Purkinje cell (primary cell): ENCODE data around the gene AMIGO2. TPM values are rescaled to one million over a fixed set of nuclear protein-coding genes. Genes with fewer than 3 reads are reported as not detected.

Experiments used
- polyA plus RNA-seq: library from polyadenylated mRNA; unstranded; fragments of >200 nt; fragmentation: Nextera tagmentation; gene quantifications from 2 replicates; pipeline ENCODE4 v1.2.1, GENCODE V29; 2014

AMIGO2 gene, protein sequence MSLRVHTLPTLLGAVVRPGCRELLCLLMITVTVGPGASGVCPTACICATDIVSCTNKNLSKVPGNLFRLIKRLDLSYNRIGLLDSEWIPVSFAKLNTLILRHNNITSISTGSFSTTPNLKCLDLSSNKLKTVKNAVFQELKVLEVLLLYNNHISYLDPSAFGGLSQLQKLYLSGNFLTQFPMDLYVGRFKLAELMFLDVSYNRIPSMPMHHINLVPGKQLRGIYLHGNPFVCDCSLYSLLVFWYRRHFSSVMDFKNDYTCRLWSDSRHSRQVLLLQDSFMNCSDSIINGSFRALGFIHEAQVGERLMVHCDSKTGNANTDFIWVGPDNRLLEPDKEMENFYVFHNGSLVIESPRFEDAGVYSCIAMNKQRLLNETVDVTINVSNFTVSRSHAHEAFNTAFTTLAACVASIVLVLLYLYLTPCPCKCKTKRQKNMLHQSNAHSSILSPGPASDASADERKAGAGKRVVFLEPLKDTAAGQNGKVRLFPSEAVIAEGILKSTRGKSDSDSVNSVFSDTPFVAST
- polyA plus RNA-seq, result 0.24 and 0.97 TPM in 2 replicates

DNA sequence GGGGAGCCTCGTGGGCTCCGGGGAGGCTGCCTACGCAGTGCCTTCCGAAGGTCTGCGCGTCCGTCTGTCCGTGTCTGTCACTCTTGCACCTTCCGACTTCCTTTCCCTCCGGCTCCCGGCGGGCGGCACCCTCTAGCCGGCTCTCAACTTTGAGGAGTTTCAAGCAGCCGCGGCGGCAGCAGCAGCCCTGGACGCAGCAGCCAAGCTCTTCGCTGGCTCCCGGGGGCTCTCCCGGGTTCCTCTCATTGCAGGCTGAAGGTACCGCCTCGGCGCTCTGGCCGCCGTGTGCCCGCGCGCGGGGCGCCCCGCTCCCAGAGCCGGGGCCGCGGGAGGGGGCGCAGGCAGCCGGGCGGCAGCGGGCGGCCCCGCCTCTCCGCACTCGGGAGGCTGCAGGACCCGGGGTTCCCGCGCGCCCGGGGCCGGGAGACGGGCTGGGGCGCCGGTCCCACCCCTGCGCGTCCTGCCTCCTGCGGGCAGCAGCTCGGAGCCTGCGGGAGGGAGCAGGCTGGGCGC lies at the start of gene AMIGO2, which contains the start of gene PCED1B:
AMIGO2 (minus strand) TSS at position 492 of the 513 bp plus-strand sequence. CDS start 957 bp downstream, outside the sequence.
PCED1B (plus strand) TSS at position 154 of the 513 bp plus-strand sequence. CDS start 155,443 bp downstream, outside the sequence.

Other genes with a start within 250 kb of the AMIGO2 start
- not detected in 2 replicates for gene PCED1B, start 338 bp downstream of the AMIGO2 start, polyA plus RNA-seq